Thyroid gland (tissue), 4 donors: ENCODE results near the gene NBDY.

ENCODE experiments used
- POLR2A ChIP-seq, 2 donors: fragments of 450-650 bp; IDR thresholded peaks; one replicate each; pipeline ENCODE4 v1.6.1; 2017; ENCODE audit warnings: antibody characterized with exemption in 2 of 2, mild to moderate bottlenecking in 2 of 2, moderate library complexity in 1 of 2
- TF ChIP-seq, protein P1 (sequence below), 6 experiments: fragments of 200-600 bp in 3 of 6; fragments of 450-650 bp in 3 of 6; sonication (generic) in 3 of 6; IDR thresholded peaks; one replicate each; pipeline ENCODE4 v1.5.1; 2016 to 2019; ENCODE audit warnings: antibody characterized with exemption in 6 of 6, mild to moderate bottlenecking in 2 of 6, inconsistent platforms in 1 of 6, moderate library complexity in 1 of 6

DNA sequence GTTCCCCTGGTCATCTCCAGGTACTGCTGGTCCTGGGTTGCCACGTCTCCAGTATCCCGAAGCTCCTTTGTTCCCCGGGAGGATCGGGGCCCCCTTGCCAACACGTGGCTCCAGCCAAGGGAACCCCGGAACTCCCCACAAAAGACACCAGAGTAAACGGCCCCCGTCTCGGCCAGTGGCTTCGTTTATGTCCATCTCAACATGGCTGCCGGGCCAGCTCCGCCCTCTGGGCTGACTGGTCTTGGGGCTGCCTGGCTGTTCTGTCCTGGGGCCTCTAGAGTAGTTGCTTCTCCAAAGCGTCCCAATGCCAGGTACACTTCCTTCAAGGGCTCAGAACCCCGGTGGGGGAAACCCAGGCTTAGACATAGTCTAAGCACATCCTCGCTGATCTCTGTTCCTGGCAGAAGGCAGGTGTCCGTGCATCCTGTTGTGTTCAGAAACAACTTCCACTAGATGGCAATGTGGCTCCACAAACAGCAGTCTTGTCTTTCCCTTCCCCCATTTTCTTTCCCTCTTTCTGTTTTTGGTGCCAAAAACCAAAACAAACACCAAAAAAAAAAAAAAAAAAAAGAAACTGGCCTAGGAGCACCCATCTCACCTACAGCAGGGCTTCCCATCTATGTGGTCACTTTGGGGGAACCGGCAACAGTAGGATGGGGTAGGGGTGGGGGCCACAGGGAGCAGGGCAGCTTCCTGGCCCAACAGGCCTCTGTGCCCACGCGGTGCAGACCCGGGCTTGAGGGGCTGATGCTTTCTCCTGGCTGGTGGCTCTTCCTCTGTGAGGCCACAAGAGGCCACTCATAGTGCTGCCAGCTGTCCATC, 35.3 kb downstream of the NBDY start:
- TF ChIP-seq, protein P1, sequence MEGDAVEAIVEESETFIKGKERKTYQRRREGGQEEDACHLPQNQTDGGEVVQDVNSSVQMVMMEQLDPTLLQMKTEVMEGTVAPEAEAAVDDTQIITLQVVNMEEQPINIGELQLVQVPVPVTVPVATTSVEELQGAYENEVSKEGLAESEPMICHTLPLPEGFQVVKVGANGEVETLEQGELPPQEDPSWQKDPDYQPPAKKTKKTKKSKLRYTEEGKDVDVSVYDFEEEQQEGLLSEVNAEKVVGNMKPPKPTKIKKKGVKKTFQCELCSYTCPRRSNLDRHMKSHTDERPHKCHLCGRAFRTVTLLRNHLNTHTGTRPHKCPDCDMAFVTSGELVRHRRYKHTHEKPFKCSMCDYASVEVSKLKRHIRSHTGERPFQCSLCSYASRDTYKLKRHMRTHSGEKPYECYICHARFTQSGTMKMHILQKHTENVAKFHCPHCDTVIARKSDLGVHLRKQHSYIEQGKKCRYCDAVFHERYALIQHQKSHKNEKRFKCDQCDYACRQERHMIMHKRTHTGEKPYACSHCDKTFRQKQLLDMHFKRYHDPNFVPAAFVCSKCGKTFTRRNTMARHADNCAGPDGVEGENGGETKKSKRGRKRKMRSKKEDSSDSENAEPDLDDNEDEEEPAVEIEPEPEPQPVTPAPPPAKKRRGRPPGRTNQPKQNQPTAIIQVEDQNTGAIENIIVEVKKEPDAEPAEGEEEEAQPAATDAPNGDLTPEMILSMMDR (IDR thresholded peaks at IDR 0.05): peak in 5 of 6 experiments; percentile 39 to 83 (median 60)
- TF ChIP-seq POLR2A (IDR thresholded peaks at IDR 0.05): no peak
